Measurements from ENCODE around the gene ABCC1.

Gene ABCC1

GRCh38 chr16:16050106-16050505, 100.7 kb downstream of the ABCC1 start:
- no peak overlapping the region for H3K4me3 ChIP-seq (replicated peaks; ENCODE audit: low read depth, low read length)
- no peak for TF ChIP-seq CTCF (IDR thresholded peaks at IDR 0.05; ENCODE audit: low read length, missing control alignments)
- DNase-seq (ENCODE audit: low read depth) = no peak

GRCh38 chr16:16051132-16051531, 101.7 kb downstream of the ABCC1 start:
- no peak for TF ChIP-seq CTCF (IDR thresholded peaks at IDR 0.05; ENCODE audit: low read length, missing control alignments)
- no peak overlapping the region for H3K4me3 ChIP-seq (replicated peaks; ENCODE audit: low read depth, low read length)
- DNase-seq (ENCODE audit: low read depth) = no peak

- DNase-seq (ENCODE audit: low read depth) = no peak
These were observed 103.5 kb downstream of the ABCC1 start for GRCh38 chr16:16052916-16053315.

GRCh38 chr16:16057102-16057501, 107.7 kb downstream of the ABCC1 start:
- TF ChIP-seq CTCF (IDR thresholded peaks at IDR 0.05; ENCODE audit: low read length, missing control alignments) = no peak
- no peak overlapping the region for H3K4me3 ChIP-seq (replicated peaks; ENCODE audit: low read depth, low read length)
- DNase-seq (ENCODE audit: low read depth) = no peak

More at GRCh38 chr16:16052916-16053315, 103.5 kb downstream of the ABCC1 start:
- TF ChIP-seq CTCF (IDR thresholded peaks at IDR 0.05; ENCODE audit: low read length, missing control alignments) = no peak
- H3K4me3 ChIP-seq (replicated peaks; ENCODE audit: low read depth, low read length) = no peak overlapping the region

- no peak for DNase-seq (ENCODE audit: low read depth)
- TF ChIP-seq CTCF (IDR thresholded peaks at IDR 0.05; ENCODE audit: low read length, missing control alignments) = no peak
- no peak overlapping the region for H3K4me3 ChIP-seq (replicated peaks; ENCODE audit: low read depth, low read length)
These were observed 109.7 kb downstream of the ABCC1 start for GRCh38 chr16:16059160-16059559.

- DNase-seq (ENCODE audit: low read depth) = no peak
- TF ChIP-seq CTCF (IDR thresholded peaks at IDR 0.05; ENCODE audit: low read length, missing control alignments) = no peak
- no peak overlapping the region for H3K4me3 ChIP-seq (replicated peaks; ENCODE audit: low read depth, low read length)
These were observed 110.6 kb downstream of the ABCC1 start for GRCh38 chr16:16059895-16060590.
